Measurements from ENCODE around the gene ALG3. TPM values are rescaled to one million over a fixed set of nuclear protein-coding genes. Genes with fewer than 3 reads are reported as not detected.

Gene ALG3
- total and polyA plus RNA-seq, 9 of the 15 experiments (the other 6 are each of a cell fraction or from before 2014, with no cell fraction given): 37.5 to 107 (median 80.1) TPM

DNA sequence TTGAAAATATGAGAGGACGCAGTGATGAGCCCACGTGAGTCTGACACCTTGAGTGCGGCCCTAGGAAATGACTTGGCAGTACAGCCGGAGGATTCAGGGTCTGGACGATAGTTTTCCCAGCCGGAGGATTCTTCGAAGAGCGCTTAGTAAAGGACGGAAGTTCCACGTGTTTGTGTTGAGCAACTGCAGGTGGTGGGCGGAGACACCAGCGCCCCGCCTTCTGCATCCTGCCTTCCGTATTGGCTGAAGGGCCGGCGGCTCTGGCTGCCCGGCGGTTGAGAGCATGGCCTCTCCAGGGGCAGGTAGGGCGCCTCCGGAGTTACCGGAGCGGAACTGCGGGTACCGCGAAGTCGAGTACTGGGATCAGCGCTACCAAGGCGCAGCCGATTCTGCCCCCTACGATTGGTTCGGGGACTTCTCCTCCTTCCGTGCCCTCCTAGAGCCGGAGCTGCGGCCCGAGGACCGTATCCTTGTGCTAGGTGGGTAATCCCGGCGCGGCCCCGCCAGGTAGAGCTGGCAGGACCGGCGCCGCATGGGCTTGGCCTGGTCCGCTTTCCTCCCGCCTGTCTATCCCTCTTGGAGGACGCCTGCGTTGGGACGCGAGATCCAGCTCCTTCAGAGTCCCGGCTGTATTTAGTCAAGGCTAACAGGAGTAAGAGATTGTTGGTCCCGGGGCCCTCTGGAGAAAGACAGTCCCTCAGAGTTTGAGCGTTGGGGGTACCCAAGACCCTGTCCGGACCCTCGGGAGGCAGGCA is 827 bp upstream of the ALG3 start, which contains the start of gene EEF1AKMT4 (continued):
- TF ChIP-seq, protein P1, sequence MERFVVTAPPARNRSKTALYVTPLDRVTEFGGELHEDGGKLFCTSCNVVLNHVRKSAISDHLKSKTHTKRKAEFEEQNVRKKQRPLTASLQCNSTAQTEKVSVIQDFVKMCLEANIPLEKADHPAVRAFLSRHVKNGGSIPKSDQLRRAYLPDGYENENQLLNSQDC (CRISPR knock-in tag; IDR thresholded peaks at IDR 0.05): no peak
- TF ChIP-seq GTF2E2 (tag; IDR thresholded peaks at IDR 0.05): peak; percentile 83; the same call in 1 of the 2 replicates
- TF ChIP-seq MAZ (CRISPR knock-in tag; conservative IDR thresholded peaks at IDR 0.05 in 1 of 2, IDR thresholded peaks at IDR 0.05 in 1 of 2): peak in 1 of 2 experiments; percentile 60; a peak in 1 of 4 replicates
- 0 out of 2 replicates have a peak, but pooled peaks have one; percentile 32 for TF ChIP-seq ZBTB7A (IDR thresholded peaks at IDR 0.05; ENCODE audit: borderline replicate concordance, control insufficient read depth, low read depth, low read length)
- no peak for TF ChIP-seq ZNF644 (tag; IDR thresholded peaks at IDR 0.05; ENCODE audit: low read depth)
- 0 out of 2 replicates have a peak, but pooled peaks have one; percentile 45 for TF ChIP-seq PHB (CRISPR knock-in tag; IDR thresholded peaks at IDR 0.05)
- TF ChIP-seq ZNF324 (CRISPR knock-in tag; IDR thresholded peaks at IDR 0.05): no peak
- TF ChIP-seq, protein P2, sequence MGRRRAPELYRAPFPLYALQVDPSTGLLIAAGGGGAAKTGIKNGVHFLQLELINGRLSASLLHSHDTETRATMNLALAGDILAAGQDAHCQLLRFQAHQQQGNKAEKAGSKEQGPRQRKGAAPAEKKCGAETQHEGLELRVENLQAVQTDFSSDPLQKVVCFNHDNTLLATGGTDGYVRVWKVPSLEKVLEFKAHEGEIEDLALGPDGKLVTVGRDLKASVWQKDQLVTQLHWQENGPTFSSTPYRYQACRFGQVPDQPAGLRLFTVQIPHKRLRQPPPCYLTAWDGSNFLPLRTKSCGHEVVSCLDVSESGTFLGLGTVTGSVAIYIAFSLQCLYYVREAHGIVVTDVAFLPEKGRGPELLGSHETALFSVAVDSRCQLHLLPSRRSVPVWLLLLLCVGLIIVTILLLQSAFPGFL (CRISPR knock-in tag; IDR thresholded peaks at IDR 0.05): no peak
- peak; percentile 75 for TF ChIP-seq SPI1 (IDR thresholded peaks at IDR 0.05; ENCODE audit: borderline replicate concordance, low read depth, low read length)
- TF ChIP-seq CEBPB (tag; IDR thresholded peaks at IDR 0.05): peak; percentile 99
- TF ChIP-seq, protein P3, sequence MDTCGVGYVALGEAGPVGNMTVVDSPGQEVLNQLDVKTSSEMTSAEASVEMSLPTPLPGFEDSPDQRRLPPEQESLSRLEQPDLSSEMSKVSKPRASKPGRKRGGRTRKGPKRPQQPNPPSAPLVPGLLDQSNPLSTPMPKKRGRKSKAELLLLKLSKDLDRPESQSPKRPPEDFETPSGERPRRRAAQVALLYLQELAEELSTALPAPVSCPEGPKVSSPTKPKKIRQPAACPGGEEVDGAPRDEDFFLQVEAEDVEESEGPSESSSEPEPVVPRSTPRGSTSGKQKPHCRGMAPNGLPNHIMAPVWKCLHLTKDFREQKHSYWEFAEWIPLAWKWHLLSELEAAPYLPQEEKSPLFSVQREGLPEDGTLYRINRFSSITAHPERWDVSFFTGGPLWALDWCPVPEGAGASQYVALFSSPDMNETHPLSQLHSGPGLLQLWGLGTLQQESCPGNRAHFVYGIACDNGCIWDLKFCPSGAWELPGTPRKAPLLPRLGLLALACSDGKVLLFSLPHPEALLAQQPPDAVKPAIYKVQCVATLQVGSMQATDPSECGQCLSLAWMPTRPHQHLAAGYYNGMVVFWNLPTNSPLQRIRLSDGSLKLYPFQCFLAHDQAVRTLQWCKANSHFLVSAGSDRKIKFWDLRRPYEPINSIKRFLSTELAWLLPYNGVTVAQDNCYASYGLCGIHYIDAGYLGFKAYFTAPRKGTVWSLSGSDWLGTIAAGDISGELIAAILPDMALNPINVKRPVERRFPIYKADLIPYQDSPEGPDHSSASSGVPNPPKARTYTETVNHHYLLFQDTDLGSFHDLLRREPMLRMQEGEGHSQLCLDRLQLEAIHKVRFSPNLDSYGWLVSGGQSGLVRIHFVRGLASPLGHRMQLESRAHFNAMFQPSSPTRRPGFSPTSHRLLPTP (IDR thresholded peaks at IDR 0.05; ENCODE audit: borderline replicate concordance, extremely low read depth, insufficient read length): no peak
- TF ChIP-seq POLR2B (IDR thresholded peaks at IDR 0.05; ENCODE audit: low read depth, partially characterized antibody): peak; percentile 21
- TF ChIP-seq, protein P4, sequence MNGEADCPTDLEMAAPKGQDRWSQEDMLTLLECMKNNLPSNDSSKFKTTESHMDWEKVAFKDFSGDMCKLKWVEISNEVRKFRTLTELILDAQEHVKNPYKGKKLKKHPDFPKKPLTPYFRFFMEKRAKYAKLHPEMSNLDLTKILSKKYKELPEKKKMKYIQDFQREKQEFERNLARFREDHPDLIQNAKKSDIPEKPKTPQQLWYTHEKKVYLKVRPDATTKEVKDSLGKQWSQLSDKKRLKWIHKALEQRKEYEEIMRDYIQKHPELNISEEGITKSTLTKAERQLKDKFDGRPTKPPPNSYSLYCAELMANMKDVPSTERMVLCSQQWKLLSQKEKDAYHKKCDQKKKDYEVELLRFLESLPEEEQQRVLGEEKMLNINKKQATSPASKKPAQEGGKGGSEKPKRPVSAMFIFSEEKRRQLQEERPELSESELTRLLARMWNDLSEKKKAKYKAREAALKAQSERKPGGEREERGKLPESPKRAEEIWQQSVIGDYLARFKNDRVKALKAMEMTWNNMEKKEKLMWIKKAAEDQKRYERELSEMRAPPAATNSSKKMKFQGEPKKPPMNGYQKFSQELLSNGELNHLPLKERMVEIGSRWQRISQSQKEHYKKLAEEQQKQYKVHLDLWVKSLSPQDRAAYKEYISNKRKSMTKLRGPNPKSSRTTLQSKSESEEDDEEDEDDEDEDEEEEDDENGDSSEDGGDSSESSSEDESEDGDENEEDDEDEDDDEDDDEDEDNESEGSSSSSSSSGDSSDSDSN (IDR thresholded peaks at IDR 0.05; ENCODE audit: borderline replicate concordance in 1 of 2, low read depth in 2 of 2, low read length in 2 of 2): peak in 1 of 2 experiments; percentile 69; a peak in 2 of 4 replicates
- TF ChIP-seq, protein P5, sequence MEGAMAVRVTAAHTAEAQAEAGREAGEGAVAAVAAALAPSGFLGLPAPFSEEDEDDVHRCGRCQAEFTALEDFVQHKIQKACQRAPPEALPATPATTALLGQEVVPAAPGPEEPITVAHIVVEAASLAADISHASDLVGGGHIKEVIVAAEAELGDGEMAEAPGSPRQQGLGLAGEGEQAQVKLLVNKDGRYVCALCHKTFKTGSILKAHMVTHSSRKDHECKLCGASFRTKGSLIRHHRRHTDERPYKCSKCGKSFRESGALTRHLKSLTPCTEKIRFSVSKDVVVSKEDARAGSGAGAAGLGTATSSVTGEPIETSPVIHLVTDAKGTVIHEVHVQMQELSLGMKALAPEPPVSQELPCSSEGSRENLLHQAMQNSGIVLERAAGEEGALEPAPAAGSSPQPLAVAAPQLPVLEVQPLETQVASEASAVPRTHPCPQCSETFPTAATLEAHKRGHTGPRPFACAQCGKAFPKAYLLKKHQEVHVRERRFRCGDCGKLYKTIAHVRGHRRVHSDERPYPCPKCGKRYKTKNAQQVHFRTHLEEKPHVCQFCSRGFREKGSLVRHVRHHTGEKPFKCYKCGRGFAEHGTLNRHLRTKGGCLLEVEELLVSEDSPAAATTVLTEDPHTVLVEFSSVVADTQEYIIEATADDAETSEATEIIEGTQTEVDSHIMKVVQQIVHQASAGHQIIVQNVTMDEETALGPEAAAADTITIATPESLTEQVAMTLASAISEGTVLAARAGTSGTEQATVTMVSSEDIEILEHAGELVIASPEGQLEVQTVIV (CRISPR knock-in tag; IDR thresholded peaks at IDR 0.05; ENCODE audit: borderline replicate concordance): no peak

Measured in K562 (cell line).